IPS DF 4.7 (cell line): ENCODE results near the gene CENPP.
"Not testable (repeated sequence)": the region's sequence is repeated elsewhere in the genome, so short reads cannot be mapped to it uniquely, and the experiment has no call there.

Experiments used
- DNase-seq: peaks from one replicate; pipeline ENCODE4 v3.0.0-alpha.2; 2013; ENCODE audit warnings: low spot score; ENCODE audit errors: extremely low read depth

CENPP gene

DNA sequence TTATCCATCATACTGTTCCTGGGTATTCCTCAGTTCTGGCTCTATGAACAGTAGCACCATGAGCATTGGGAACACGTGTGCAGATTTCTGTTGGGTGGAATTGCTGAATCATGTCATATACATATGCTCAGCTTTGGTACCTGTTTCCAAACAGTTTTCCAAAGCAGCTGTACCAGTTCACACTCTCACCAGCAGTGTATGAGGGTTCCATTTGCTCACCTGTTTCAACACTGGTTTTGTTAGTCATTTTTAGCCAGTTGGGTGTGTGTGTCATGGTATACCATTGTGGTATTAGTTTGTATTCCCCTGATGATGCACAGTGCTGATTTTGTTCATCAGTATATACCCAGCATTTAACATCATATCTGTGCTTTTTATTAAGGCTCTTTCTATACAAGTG, 266.8 kb downstream of the CENPP start:
- DNase-seq, result no peak

DNA sequence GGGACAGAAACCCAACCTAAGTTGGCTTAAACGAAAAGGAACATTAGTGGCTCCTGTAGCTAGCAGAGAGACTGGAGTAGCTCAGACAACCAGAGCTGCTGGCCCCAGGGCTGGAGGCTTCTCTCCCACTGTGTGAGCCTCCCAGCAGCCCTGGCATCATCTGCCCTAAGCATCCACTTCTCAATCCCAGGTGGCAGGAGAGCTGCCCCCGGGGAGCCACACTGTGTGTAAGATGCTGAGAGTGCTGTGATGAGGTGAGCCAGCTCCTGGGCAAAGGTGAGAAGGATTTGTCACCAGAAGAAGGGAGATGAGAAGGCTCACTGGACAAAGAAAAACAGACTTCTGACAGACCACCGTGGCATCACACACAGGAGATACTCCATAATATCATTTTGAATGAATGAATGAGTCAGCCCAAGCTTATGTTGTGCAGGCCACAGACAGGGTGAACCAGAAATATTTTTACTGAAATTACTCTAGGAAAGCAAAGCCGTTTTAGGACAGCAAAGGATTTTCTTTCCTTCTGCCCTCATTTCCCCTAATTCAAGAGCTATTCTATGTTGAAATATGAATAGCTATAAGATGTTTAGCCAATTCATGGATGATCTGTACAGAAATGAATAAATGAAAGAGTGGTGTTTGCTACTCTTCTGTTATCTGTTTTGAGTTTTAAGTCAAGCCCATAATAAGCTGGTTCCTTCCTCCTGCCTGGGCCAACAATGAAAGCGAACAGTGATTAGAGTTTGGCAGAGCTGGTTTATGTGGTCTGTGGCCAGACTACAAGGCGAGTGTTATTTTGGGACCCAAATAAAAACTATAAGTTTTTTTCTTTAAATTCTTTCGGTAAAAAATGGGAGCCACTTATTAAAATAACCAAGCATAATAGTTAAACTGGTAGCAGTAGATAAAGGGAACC, 267.5 kb downstream of the CENPP start:
- DNase-seq, result no peak

- not testable (repeated sequence) for DNase-seq
Measured at GRCh38 chr9:92595075-92595474, 269.3 kb downstream of the CENPP start.

DNA sequence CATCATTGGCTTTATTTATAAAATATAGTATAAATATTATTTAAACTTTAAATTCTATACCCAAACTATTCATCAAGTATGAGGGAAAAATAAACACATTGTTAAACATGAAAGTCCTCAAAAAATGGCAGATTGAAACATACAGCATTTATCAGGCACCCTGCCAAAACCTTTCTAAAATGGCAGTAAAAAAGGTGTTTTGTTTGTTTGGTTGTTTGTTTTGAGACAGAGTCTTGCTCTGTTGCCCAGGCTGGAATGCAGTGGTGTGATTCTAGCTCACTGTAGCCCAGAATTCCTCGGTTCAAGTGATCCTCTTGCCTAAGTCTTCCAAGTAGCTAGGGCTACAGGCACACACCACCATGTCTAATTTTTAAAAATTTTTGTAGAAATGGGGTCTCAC, 270.2 kb downstream of the CENPP start:
- DNase-seq, result no peak

GRCh38 chr9:92598382-92598781, 272.6 kb downstream of the CENPP start:
- DNase-seq, result no peak

DNA sequence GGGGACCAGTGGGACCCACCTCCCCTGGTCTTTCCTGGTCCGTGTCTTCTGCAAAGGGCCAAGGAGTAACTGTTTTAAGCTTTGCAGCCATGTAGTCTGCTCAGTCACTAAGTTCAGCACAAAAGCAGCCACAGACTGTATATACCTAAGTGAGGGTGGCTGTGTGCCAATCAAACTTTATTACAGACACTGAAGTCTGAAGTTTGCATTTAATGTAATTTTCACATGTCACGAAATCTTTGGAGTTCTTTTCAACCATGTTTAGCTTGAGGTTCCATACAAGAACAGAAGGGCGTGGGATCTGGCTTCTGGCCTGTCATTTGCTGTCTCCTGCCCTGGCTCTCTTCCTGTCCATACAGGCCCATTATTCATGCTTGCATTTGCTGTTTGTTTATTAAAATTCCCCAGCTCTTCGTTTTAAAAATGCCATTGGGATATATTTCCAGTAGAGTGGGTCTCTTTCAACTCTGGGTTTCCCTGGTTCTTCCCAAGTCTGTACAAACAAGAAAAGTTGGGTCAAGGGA, 274.2 kb downstream of the CENPP start:
- DNase-seq, result no peak

- no peak for DNase-seq
Measured at GRCh38 chr9:92600462-92601261, 274.9 kb downstream of the CENPP start.

GRCh38 chr9:92601451-92601850, 275.7 kb downstream of the CENPP start:
- DNase-seq, result no peak

DNA sequence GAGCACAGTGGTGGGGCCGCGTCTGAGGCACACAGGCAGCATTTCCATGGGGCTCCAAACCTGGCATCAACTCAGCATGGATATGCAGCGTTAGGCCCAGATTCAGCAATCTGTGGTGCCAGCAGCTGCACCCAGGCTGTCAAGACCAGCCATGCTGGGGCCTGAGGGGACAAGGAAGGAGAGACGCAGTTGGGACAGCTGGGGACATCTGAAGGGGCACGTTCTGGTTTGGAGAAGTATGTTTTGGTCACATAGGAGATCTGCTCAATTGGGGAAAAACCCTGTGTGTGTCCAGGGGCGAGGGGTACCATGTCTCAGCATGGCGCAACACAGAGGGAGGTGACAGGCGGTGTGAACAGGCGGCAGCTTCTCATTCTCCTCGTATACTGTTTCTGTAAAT, 276.7 kb downstream of the CENPP start:
- DNase-seq, result no peak

DNA sequence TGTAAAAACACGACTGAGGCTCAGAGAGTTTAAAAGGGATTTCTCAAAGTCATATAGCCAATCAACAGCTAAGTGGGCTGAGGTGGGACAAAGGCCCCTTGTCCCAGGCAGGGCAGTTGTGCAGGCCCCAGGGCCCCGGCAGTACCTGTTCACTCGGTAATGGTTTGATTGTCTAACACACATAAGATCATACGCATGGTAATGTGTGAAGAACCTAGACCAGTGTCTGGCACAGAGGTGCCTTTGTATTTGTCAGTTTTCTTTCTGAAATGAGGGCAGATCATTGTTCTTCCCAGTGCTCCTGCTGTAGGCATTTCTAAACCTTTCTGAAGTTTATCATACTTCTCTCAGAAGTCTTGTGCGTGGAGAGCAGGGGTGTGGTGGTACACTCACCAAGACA, 277.3 kb downstream of the CENPP start:
- DNase-seq, result no peak

DNA sequence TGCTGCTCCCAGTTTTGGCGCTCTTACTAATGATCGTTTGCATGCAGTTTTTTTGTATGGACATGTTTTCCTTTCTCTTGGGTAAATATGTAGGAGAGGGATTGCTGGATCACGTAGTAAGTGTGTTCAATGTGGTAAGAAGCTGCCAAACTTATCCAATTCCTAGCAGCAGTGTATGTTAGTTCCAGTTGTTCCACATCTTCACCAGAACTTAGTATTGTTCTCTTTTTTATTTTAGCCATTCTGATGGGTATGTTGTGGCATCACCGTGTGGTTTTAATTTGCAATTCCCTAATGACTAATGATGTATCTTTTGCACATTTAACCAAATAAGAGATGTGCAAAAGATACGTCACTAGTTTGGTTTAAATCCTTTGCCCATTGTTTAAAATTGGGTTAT, 278.2 kb downstream of the CENPP start:
- DNase-seq, result no peak

- DNase-seq, result no peak
Measured at GRCh38 chr9:92605224-92605623, 279.5 kb downstream of the CENPP start.

GRCh38 chr9:92607088-92607487, 281.3 kb downstream of the CENPP start:
- no peak for DNase-seq

- no peak for DNase-seq
Measured at GRCh38 chr9:92607773-92608172, 282.0 kb downstream of the CENPP start.

DNA sequence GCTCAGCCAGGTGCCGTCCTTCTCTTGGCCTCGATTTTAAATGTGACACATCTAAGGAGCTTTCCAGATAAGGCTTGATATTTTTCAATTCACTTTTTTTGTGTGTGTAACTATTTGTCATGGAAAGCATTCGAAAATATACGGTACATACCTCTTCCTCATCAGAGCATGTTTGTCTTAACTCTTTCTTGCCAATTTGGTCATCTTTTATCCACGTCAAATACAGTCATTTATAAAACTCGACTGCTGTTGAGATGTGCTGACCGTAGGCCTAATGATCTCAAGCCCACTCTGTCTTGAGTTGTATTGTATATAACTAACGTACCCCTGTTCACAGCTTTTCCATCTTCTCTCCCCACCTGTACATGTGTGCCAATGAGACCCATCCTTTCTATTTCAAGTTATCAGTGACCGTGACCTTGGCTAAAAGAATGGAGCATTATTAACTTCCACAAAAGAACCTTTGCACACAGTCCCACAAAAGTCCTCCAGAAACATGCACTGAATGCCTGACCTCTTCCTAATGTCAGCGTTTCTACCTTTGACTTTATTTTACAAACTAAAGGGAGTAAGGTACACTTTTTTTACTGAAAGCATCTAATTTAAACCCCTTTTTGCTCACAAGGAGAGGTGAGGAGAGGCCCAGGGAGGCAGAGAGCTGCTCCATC, 282.6 kb downstream of the CENPP start:
- DNase-seq, result no peak

GRCh38 chr9:92608909-92609445, 283.2 kb downstream of the CENPP start:
- no peak for DNase-seq

- no peak for DNase-seq
Measured at GRCh38 chr9:92610470-92611420, 285.0 kb downstream of the CENPP start.

DNA sequence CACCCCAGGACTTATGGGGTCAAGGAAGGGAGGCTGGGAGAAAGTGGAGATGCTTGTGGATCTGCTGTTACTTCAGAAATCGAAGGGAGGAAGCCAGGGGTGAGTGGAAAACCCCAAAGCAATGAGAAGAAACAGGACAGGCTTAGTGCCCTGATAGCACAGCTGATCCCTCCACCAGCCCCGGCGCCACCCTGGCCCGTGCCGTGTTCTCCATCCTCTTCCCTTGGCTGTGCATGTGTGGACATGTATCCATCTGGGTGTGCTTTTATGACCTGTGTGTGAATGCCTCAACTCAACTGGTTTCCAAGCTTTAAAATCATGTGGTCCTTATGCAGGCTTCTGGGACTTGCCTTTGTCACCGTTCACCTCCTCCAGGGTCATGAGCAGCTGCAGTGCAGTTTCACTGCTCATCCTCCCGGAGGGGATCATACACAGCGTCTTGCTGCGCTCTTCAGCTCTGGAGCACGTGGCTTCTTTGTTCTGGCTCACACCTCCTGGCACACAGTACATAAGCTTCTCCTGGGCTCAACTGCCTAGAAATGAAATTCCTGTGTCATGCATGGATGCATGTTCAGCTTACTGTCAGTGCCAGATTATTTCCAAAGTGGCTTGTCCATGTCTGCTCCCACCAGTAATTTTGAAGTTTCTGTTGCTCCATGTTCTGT, 286.0 kb downstream of the CENPP start:
- no peak for DNase-seq

DNA sequence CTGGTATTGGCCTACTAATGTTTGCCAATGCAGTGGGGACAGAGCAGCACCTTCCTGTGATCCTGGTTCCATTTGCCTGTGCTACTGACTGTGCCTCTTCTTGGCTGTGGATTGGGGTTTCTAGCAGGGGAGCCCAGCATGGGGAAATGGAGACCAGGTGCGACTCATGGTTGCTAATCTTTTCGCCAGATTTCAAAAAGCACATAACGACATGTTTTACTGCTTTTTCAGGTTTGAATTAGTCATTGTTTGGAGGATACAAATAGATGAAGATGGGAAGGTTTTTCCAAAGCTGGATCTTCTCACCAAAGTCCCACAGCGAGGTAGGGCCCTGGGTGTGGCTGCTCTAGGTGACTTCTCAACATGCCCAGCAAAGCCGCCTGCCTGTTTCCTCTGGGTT, 286.5 kb downstream of the CENPP start:
- no peak for DNase-seq

DNA sequence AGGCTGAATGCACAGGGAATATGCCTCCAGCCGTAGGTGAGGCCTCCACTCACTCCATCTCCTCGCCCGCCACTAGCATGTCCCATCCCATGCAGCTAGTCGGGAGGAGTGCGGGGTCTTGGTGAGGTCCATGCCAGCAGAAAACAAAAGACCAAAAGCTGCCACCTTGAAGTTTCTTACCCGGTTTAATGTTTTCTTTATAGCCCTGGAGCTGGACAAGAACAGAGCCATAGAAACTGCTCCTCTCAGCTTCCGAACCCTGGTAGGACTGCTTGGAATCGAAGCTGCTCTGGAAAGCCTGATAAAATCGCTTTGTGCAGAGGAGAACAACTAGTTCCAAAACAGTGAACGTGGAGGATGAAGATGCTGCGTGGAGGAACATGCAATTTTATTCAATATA, 287.1 kb downstream of the CENPP start:
- no peak for DNase-seq
